NCI-H748 (cell line): ENCODE data around the gene SH2D2A.

ENCODE experiments used
- DNase-seq: peaks from one replicate; lab custom pipeline; 2025; ENCODE audit not compliant: unreplicated experiment; lab: John Stamatoyannopoulos, UW

The SH2D2A gene

DNA sequence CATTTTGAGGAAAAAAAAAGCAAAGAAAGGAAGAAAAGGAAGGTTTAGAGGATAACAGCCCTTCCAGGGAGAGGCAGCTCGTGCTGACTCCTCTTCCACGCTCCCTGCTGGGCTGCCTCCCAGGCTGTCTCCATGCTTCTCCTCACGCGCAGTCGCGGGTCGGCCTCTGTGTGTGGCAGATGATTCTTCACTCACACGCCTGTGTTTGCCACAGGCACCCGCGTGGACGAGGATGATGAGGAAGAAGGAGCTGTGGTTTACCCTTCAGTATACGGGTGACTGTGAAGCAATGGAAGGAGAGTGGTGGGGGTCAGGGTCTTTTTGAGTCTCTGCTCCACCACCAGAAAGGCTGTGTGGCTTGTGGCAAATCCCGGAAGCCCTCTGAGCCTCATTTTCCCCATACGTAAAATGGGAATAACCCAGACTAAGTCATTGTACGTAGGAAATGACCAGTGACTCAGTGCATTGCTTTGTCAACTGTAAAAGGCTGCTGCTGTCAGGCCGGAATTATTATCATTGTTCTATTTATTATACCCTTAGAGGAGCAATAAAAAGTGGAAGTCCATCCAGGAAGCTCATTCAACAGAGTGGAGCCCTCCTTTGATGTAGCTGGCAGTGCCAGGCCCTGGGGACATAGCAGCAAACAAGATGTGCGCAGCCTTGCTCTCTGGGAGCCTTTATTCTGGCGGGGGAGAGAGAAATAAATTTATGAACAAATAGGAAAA, 11.9 kb upstream of the SH2D2A start:
- DNase-seq = no peak

DNA sequence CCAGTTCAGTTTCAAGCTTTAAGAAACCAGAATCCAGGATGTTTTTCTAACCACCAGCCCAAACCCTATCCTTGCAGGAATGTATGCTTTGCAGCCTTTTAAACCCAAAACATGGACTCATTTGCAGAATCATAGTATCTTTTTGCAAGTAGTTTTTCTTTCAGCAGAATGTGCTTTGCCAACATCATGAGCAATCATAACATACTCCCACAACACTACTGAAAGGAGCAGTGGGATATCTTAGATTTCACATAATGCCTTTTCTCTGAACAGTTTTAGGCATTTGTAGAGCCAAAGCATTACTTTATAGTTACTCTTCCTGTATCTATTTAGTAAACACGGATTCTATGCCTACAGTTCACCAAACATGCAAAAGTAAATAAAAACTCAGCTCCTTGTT, 10.0 kb upstream of the SH2D2A start:
- no peak for DNase-seq

GRCh38 chr1:156823210-156823790, 6.7 kb upstream of the SH2D2A start:
- DNase-seq = no peak

- no peak for DNase-seq
These were observed 6.0 kb upstream of the SH2D2A start for GRCh38 chr1:156822680-156823079.

DNA sequence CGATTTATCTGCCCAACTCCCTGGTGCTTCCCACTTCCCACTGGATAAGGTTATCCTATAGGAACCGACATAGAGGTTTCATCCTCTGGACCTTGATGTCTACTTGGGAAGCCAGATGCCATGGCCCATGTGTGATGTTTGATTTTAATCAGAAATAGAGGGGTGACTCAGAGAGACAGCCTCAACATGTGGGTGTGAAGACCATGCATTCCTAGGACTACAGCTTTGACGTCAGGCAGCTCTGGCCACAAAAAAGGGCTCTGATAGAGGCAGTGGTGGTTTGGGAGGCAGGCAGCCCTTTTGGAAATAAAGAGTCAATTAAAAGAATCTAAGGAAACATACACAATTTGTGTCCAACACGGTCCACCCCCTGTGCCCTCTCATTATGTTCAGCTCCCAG, 5.2 kb upstream of the SH2D2A start:
- no peak for DNase-seq

DNA sequence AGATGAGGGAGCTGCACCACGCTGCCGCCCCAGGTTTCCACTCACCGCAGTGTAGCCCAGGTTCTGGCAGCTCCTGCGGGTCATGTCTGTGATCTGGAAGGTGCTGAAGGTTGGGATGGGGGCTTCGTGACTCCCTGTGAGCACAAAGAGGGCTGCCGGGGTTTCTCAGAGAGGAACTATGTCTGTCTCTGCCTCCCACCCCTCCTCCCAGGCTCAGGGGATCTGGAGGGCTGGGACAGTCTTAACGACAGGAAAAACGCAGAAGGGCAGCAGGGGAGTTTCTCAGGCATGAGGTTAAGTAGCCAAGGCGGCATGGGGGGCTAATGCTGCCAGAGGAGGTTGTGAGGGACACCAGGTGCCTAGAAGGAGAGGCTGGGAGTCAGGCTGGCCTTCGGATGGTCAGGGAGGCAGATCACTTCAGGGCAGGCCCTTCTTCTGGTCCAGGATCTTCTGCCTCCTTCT, 656 bp downstream of the SH2D2A start:
- DNase-seq = no peak

DNA sequence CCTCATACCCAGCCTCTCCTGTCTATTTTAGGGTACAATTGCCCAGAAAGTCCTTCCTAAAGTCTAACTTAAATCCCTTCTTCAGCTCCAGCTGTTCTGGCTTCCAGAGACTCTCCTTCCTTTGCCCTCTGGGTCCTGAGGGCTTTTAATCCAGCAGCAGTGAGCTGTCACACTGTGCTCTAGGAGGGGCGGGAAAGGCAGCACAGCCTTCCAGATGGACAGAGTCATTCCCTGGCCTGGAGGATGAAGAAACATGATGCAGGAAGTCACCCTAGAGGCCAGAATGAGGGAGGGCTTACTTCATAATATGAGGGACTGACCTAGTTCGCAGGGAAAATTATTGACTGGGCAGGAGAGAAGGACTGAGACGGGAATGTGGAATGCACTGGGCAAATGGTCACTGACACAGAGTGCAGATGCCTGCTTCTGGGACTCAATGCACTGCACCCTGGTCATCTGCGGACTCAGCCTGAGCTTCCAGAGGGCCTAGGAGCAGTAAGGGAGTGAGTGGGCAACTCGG, 1.3 kb downstream of the SH2D2A start:
- no peak for DNase-seq

DNA sequence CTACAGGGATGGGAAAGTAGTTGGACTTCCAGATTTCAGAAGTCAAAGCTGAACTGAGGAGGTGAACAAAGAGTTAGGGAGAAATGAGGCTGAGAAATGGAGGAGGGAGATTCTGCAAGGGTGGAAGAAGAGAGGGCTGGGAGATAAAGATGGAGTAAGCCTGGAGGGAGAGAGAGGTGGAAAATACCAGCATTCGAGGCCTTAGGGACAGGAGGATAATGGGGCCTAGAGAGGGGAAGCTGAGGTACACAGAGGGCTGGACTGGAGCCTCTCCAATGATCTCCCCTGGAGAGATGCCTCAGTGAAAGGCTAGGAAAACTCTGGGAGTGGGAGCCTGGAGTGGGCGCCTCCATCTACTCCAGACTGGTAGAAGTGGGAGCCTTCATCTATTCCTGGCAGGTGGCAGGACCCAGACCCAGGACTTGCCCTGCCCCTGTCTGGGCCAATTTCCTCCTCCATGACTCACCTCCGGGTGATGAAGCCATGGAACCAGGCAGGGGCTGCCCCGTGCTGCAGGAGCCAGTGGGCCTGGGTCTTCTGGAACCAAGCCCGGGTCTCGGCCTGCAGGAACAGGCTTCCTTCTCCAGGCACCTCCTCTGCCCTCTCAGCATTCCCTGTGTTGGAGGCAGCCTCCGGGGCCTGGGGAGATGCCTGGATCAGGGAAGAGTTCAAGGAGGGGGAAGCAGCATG, 1.9 kb downstream of the SH2D2A start:
- no peak for DNase-seq

DNA sequence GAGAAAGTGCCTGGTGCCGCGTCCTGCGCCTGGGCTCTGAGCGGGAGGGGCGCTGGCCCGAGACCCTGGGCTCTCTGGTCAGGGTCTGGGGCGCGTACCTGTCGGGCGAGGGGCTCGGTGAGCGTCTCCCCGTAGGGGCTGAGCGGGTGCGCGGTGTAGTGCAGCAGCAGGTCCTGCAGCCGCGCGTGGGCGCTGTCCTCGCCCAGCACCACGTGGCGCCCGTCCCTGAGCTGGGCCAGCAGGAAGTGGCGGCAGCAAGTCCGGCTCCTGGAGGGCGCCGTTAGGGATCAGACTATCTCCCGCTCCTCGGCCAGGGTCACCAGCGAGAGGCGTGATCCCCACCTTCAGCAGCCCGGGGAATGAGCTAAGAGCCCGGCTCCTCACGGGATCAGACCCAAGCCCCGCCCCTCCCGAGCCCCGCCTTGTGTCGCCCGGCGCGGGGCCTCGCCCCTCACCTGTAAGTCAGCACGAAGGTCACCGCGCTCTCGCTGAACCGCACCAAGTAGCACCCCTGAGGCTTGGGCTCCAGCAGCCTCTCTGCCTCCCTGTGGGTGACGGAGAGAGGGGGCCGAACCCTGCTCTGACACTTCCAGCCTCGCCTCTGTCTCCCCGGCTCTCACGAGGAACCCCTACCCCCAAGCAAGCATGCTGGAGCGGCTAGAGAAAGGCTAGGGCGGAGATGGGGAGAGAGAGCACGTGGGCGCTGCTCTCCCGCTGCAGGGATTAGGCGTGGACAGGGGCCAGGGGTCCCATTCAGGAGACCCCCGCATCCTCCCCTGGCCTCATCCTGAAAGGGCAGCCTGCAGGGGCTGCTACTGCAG, 2.7 kb downstream of the SH2D2A start:
- peak; percentile 72 for DNase-seq

- no peak for DNase-seq
These were observed 3.4 kb downstream of the SH2D2A start for GRCh38 chr1:156813298-156813697.

GRCh38 chr1:156812293-156812990, 4.2 kb downstream of the SH2D2A start:
- DNase-seq = no peak

GRCh38 chr1:156811168-156811567, 5.5 kb downstream of the SH2D2A start:
- no peak for DNase-seq

GRCh38 chr1:156809711-156810366, 6.8 kb downstream of the SH2D2A start:
- no peak for DNase-seq

DNA sequence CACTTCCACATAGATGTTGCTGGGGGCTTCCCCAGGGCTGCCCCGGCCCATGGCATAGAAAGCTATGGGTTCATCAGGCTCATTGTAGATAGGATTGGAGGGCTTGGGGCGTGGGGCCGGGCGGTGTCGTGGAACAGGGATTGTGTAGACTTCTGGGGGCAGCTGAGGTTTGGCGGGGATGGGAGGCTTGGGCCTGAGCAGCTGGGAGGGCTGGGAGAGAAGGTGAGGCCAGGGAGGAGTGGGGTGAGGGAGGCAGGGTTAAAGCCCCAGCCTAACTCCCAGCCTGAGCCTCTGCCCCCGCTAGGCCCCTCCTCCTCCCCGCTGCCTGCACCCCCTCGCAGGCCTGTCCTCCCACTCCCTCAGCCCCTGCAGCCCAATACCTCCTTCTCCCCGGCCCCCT, 7.4 kb downstream of the SH2D2A start:
- DNase-seq = no peak

DNA sequence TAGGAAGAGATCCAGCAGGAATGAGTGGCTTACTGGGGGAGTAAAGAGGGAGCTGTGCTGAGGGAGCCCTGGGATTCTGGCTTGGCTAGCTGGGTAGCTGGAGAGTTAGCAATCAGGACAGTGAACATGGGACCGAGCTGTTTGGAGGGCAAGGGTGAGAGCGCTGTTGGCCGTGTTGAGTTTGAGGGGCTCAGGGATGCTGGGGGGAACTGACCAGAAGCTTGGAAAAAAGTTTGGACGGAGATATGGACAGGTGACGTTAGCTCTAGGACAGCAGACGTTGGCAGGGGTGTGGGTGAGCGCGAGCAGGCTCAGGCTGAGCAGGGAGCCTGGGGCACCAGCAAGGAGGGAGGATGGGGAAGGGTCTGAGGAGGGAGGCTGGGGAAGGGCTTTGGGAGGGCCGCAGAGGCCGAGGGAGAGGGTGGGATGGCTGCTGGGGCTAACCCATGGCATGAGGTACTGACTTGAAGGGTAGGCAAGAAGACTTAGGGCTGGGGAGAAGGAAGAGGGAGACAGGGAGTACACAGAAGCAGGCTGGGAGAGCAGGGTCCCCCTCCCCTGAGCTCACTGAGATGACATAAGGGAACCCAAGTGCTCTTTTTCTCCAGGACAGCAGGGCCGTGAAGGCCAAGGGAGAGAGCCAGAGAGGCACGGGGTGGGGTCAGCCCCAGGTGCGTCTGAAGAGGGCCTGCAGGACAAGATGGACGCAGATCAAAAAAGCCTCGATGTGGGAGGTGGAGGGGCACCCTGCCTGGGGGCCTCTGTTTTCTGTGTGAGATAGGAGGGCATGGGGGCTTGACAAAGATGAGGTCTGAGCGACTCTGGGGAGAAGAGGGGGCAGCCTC, 8.2 kb downstream of the SH2D2A start:
- no peak for DNase-seq

DNA sequence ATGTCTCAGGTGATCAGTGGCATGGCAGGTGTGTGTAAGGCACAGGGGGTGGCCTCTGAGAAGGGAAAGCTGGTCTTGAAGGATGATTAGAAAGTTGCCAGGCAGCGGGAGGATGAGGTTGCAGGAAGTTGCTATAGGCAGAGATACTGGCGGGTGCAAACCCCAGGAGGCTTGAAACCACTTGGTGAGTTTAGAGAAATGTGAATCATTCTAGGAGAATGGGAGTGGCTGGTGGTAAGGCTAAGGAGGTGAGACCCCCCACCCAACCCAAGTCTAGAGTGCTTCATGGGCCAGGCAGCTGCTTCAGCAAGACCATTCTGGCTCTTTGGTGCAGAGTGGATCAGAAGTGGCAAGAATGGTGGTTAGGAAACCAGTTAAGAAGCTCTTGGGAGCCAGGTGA, 9.0 kb downstream of the SH2D2A start:
- DNase-seq = no peak

DNA sequence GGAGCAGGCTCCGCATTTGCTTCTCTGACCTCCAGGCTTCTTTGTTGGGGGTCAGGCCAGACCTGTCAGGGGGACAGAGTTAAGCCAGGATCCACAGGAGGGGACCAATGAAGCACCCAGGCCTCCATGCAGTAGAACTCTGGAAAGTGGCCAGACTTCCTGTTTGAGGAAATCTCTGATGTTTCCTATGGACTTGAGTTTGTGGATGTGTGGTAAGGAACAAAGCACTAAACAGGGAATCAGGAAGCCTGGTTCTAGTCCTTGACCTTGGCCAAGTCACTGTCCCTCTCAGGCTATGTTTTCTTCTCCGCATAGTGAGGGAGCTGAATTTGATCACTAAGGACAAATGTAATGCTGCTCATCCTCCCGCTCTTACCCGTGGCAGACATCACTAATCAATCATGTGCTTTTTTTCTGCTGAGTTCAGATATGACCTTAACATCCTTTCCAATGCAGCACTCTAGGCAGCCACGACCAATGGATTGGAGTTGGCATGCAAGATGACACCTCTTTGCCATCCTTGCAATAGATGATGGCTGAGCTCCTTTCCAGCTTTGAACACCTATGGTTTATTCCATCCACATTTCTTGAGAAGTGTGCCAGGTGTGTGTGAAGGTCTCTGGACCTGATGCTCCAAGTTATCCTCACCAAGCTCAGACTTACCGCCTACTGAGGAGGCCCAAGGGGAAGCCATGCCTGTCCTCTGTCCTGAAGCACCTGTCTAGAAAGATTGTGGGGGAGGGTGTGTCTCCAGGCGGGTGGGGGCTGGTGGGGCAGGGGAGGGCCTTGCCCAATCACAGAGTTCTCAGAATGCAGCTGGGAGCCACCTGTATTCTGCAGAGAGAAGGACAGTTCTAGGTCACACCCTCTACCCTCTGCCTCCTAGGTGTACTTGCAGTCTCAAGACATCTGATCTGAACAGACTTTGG, 9.9 kb downstream of the SH2D2A start:
- DNase-seq = no peak
